Smooth muscle cell (in vitro differentiated cells): ENCODE data around the gene DMAC2. TPM values are rescaled to one million over a fixed set of nuclear protein-coding genes. Genes with fewer than 3 reads are reported as not detected.

ENCODE experiments used
- DNase-seq: peaks from one replicate; lab custom pipeline; 2025; ENCODE audit not compliant: unreplicated experiment; lab: John Stamatoyannopoulos, UW
- H2AFZ ChIP-seq: fragments of 200-600 bp; sonication (generic); 2 replicates; pipeline ENCODE4 v1.6.0; 2016; ENCODE audit warnings: antibody characterized with exemption, low read depth, mild to moderate bottlenecking
- H3F3A ChIP-seq: fragments of 200-600 bp; sonication (generic); 2 replicates; pipeline ENCODE4 v1.6.0; 2017; ENCODE audit warnings: antibody characterized with exemption, low read depth
- H3K27ac ChIP-seq: fragments of 200-600 bp; sonication (generic); 2 replicates; pipeline ENCODE4 v1.5.1; 2016; ENCODE audit warnings: low read depth, mild to moderate bottlenecking
- H3K27me3 ChIP-seq: fragments of 200-600 bp; sonication (generic); 2 replicates; pipeline ENCODE4 v1.6.1; 2016; ENCODE audit warnings: low read depth, mild to moderate bottlenecking
- H3K36me3 ChIP-seq: fragments of 200-600 bp; sonication (generic); 2 replicates; pipeline ENCODE4 v1.5.1; 2016; ENCODE audit warnings: low read depth
- H3K4me1 ChIP-seq: fragments of 200-600 bp; sonication (generic); 2 replicates; pipeline ENCODE4 v1.5.1; 2016; ENCODE audit warnings: low read depth
- H3K4me2 ChIP-seq: fragments of 200-600 bp; sonication (generic); 2 replicates; pipeline ENCODE4 v1.6.0; 2016; ENCODE audit warnings: mild to moderate bottlenecking
- H3K4me3 ChIP-seq: fragments of 200-600 bp; sonication (generic); 2 replicates; pipeline ENCODE4 v1.5.1; 2016; ENCODE audit warnings: mild to moderate bottlenecking
- H3K79me2 ChIP-seq: fragments of 200-600 bp; sonication (generic); 2 replicates; pipeline ENCODE4 v1.6.0; 2016; ENCODE audit warnings: low read depth, mild to moderate bottlenecking
- H3K9ac ChIP-seq: fragments of 200-600 bp; sonication (generic); 2 replicates; pipeline ENCODE4 v1.6.0; 2016; ENCODE audit warnings: low read depth
- H3K9me3 ChIP-seq: fragments of 200-600 bp; sonication (generic); replicated peaks from 2 replicates; pipeline ENCODE4 v1.5.1; 2016; ENCODE audit warnings: low read depth
- H4K20me1 ChIP-seq: fragments of 200-600 bp; sonication (generic); 2 replicates; pipeline ENCODE4 v1.6.0; 2016; ENCODE audit warnings: low read depth
- WGBS: methylation state at CpG from one replicate; pipeline ENCODE4 v1.1.7; 2016; ENCODE audit warnings: low lambda C conversion rate; 5-methylcytosine and 5-hydroxymethylcytosine counted together
- polyA plus RNA-seq: library from polyadenylated mRNA; unstranded; fragments of >200 nt; fragmentation: Nextera tagmentation; extraction: Ambion mirVana; gene quantifications from 2 replicates; pipeline ENCODE4 v1.2.1, GENCODE V29; 2016
- total RNA-seq: library from RNA; depleted of rRNA; stranded (reverse); fragments of >200 nt; gene quantifications from 2 replicates; pipeline ENCODE4 v1.2.3, GENCODE V29; 2014
- TF ChIP-seq, protein P1 (sequence below): fragments of 200-600 bp; sonication (generic); IDR thresholded peaks from 2 replicates; pipeline ENCODE4 v1.5.1; 2017; ENCODE audit warnings: borderline replicate concordance, mild to moderate bottlenecking, antibody characterized with exemption; ENCODE audit not compliant: insufficient read depth, poor library complexity, severe bottlenecking

DMAC2 gene
- total and polyA plus RNA-seq, 2 experiments from 2014 or later, result 48.3 to 69.2 TPM

DNA sequence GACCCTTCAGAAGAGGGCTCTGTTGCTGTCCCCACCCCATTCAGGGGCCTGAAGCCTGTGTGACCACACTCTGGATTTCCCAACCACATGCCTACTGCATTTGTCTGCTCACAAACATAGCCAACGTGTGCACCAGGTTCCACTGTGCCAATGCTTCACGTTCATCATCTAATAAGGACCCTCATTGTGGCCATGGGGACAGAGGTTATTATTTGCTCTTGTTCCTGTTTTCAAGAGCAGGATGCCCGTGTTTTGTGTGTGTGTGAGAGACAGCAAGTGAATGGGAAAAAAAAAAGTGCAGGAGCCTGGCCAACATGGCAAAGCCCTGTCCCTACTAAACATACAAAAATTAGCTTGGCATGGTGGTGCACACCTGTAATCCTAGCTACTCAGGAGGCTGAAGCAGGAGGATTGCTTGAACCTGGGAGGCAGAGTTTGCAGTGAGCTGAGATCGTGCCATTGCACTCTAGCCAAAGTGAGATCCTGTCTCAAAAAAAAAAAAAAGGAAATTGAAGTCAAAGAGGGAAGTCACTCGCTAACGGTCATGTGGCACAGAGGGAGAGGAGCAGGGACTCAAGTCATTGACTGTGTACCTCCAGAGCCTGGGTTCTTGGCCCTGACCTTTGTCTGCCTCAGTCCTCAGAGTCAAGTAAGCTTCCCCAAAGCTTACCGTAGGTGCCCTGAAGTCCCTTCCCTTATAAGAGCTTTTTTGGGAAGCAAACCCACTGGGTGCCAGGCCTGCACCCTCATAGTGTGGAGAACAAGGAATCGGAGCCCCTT lies 19.4 kb downstream of the DMAC2 start:
- Histone ChIP-seq H3K4me2 (no peak overlapping the region), H3K9ac (no peak overlapping the region), H3K4me3 (no peak overlapping the region), H4K20me1 (no peaks in the 10 kb centered on the region), H3K9me3 (no peaks in the 10 kb centered on the region), H3K36me3 (no peaks in the 10 kb centered on the region), H3K27me3 (no peaks in the 10 kb centered on the region), H3F3A (no peaks in the 10 kb centered on the region), H2AFZ (no peak overlapping the region), H3K79me2 (no peaks in the 10 kb centered on the region), H3K27ac (no peak overlapping the region), H3K4me1 (no peaks in the 10 kb centered on the region)
- no peak for DNase-seq
- TF ChIP-seq, protein P1, sequence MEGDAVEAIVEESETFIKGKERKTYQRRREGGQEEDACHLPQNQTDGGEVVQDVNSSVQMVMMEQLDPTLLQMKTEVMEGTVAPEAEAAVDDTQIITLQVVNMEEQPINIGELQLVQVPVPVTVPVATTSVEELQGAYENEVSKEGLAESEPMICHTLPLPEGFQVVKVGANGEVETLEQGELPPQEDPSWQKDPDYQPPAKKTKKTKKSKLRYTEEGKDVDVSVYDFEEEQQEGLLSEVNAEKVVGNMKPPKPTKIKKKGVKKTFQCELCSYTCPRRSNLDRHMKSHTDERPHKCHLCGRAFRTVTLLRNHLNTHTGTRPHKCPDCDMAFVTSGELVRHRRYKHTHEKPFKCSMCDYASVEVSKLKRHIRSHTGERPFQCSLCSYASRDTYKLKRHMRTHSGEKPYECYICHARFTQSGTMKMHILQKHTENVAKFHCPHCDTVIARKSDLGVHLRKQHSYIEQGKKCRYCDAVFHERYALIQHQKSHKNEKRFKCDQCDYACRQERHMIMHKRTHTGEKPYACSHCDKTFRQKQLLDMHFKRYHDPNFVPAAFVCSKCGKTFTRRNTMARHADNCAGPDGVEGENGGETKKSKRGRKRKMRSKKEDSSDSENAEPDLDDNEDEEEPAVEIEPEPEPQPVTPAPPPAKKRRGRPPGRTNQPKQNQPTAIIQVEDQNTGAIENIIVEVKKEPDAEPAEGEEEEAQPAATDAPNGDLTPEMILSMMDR, result no peak
- WGBS, result 96% methylated on average over 8 of the region's 8 CpGs

DNA sequence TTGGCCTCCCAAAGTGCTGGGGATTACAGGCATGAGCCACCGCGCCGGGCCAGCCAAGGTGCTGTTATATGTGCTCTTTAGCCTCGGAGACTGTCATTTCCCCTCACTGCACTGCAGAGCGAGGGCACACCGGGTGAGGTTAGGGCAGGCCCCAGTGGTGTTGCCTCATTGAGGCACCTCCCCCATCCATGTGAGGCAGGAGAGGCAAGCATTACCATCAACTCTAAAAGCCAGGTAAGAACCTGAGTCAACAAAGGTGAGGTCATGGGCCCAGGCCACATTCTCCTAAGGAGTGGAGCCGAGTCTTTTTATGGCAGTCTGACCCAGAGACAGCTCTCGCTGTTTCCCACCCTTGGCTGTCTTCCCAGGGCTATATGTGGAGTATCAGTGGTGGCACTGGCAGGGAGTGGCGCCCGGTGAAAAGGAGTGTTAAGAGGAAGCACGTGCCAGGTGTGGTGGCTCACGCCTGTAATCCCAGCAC lies 23.5 kb downstream of the DMAC2 start:
- DNase-seq, result no peak
- Histone ChIP-seq H2AFZ (no peak overlapping the region), H3K4me2 (no peak overlapping the region), H3K36me3 (no peaks in the 10 kb centered on the region), H4K20me1 (no peaks in the 10 kb centered on the region), H3K79me2 (no peaks in the 10 kb centered on the region), H3K4me1 (no peaks in the 10 kb centered on the region), H3K9me3 (no peaks in the 10 kb centered on the region), H3K4me3 (no peak overlapping the region), H3K9ac (no peak overlapping the region), H3K27me3 (no peaks in the 10 kb centered on the region), H3K27ac (no peak overlapping the region), H3F3A (no peaks in the 10 kb centered on the region)
- whole genome bisulfite sequencing, result 94% methylated on average over 12 of the region's 12 CpGs
- TF ChIP-seq, protein P1, result no peak

DNA sequence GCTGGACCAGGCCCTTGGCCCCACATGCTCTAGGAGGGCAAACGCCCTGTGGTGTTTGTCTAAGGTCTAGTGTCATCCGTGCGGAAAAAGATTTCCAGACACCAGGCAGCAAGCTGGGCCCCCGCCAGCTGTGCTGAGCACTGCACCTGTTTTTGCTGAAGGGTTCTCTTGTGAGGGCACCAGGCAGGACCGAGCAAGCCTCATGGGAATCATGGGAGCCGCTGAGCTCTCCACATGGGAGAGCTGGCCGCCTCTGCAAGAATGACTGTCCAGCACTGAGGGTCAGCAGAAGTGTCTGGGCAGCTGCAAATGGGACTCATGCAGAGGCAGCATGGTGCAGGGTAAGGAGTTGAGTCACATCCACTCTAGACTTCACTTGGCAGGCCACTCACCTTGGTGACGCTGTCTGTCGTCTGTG lies 24.5 kb downstream of the DMAC2 start:
- Histone ChIP-seq H4K20me1 (no peaks in the 10 kb centered on the region), H3K36me3 (no peaks in the 10 kb centered on the region), H3K9me3 (no peaks in the 10 kb centered on the region), H3K27me3 (no peaks in the 10 kb centered on the region), H3K27ac (no peak overlapping the region), H3K9ac (no peak overlapping the region), H3K4me3 (no peak overlapping the region), H3K79me2 (no peaks in the 10 kb centered on the region), H3K4me2 (no peak overlapping the region), H3K4me1 (no peaks in the 10 kb centered on the region), H2AFZ (no peak overlapping the region), H3F3A (no peaks in the 10 kb centered on the region)
- TF ChIP-seq, protein P1, result no peak
- WGBS, result 97% methylated on average over 9 of the region's 9 CpGs
- no peak for DNase-seq

DNA sequence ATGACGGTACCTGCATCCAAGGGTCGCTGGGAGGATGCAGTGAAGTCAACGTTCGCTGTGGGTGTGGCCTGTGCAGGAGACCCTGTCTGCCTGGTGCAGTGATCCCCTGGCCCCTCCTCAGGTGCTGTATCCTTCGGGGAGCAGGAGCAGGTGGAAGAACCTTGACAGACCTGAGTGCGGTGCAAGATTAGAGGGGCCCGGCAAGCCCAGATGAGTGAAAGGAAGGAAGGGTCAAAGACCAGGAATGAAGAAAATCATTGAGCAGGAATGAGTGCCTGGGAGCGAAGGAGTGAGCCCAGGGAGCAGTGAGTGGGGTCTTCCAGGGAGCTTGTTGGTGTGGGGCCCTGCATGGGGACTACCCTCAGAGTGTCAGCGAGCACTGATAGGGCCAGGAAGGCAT lies 25.3 kb downstream of the DMAC2 start:
- no peaks in the 10 kb centered on the region for H3K27me3 ChIP-seq
- H3K4me2 ChIP-seq, result no peak overlapping the region
- H3K9ac ChIP-seq, result no peak overlapping the region
- H2AFZ ChIP-seq, result no peak overlapping the region
- H3K27ac ChIP-seq, result no peak overlapping the region
- no peaks in the 10 kb centered on the region for H3F3A ChIP-seq
- no peaks in the 10 kb centered on the region for H3K79me2 ChIP-seq
- TF ChIP-seq, protein P1, result no peak
- no peaks in the 10 kb centered on the region for H3K9me3 ChIP-seq
- no peak for DNase-seq
- no peaks in the 10 kb centered on the region for H3K36me3 ChIP-seq
- WGBS, result 91% methylated on average over 9 of the region's 9 CpGs
- no peaks in the 10 kb centered on the region for H4K20me1 ChIP-seq
- no peaks in the 10 kb centered on the region for H3K4me1 ChIP-seq
- no peak overlapping the region for H3K4me3 ChIP-seq
